GM19043 (cell line): ENCODE results near the gene NDC80.
A peak's percentile ranks its signal among the peaks of the same experiment; 100 is the strongest.
"Not testable (repeated sequence)": the region's sequence is repeated elsewhere in the genome, so short reads cannot be mapped to it uniquely, and the experiment has no call there.

Experiments used
- ATAC-seq: cut with Tn5 transposase; IDR thresholded peaks from one replicate; pipeline ENCODE4 v1.9.1; 2021; ENCODE audit warnings: low read depth; ENCODE audit not compliant: unreplicated experiment

The NDC80 gene

GRCh38 chr18:2571200-2572170 lies at the start of gene NDC80, which contains the start of gene METTL4:
NDC80 (plus strand) TSS chr18:2571557; CDS start chr18:2572986, 1,429 bp downstream.
METTL4 (minus strand) TSS chr18:2571505; CDS start chr18:2567216, 4,289 bp downstream.
- peak; percentile 75 for ATAC-seq

DNA sequence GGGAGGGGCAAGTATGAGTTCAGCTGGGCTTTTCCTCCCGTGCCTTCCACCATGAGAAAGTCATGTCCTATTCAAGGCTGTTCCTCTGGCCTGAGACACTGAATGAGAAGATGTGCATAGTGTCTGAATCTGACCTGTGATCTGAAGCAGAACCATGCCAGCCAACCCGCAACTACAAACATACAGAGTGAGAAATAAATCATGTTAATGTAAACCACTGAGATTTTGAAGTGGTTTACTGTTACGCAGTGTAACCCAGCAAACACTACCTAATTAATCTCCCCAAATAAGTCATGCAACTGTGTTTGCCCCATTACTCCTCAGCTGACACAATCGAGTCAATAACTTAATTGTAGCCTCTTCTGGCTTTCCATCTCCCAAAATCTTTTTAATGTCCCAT lies 49.2 kb upstream of the NDC80 start:
- ATAC-seq: no peak

- ATAC-seq: not testable (repeated sequence)
These were observed 46.6 kb upstream of the NDC80 start for GRCh38 chr18:2524794-2525198.

GRCh38 chr18:2526329-2526728 lies 45.0 kb upstream of the NDC80 start:
- no peak for ATAC-seq

- no peak for ATAC-seq
These were observed 42.2 kb upstream of the NDC80 start for GRCh38 chr18:2529154-2529553.

- no peak for ATAC-seq
These were observed 39.6 kb upstream of the NDC80 start for GRCh38 chr18:2531751-2532150.

DNA sequence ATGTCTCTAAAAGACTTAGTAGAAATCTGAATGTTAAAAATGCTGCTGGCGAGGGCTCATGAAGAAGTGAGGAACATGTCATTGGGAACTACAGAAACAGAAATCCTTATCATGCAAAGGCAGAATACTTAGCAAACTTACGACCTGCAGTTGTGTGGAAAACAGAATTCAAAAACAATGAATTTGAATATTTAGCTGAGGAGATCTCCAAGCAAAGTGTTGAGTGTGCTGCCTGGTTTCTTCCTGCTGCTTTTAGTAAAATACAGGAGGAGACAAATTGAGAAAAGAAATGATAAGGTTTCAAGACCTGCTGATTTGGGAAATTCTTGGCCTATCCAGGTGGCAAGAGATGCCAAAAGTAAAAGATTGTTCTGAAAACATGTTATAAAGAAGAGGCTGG lies 38.6 kb upstream of the NDC80 start:
- no peak for ATAC-seq

DNA sequence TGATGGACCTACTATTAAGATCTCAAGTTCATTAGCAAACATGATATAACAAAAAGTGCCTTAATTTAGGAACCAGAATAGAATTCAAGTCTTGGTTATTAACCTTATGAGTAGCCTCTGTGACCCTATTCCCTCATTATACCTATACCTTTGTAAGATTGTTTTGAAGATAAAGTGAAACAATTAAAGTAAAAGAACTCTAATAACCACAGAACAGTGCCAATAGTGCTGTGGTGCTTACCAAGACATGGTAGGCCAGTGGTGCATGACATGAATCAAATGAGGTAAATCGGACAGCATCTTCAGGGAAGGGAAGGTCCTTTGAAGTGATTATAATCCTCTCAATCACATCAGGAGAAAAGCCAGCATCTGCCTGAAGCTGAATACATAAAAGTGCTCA lies 36.5 kb upstream of the NDC80 start:
- peak; percentile 54 for ATAC-seq

DNA sequence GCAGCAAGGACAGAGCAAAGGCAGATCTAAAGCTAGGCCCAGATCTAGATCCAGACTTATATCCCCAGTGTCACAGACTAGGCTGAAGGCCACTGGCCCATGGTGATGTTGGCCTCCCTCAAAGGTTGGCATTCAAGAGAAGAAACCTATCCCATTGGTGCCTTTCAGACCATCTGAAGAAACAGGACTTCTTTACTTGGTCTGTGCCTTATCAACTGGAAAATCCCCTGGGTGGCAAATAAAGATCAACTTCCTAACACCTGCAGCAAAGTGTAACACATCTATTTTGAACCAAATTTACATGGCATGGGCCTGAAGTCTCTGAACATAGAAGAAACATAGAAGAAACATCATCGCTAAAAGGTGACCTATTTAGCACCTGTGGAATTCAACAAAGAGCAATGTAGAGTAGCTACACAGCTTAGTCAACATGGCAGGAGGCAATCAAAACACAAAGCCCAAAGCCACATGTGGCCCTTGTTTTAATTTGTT lies 35.9 kb upstream of the NDC80 start:
- peak; percentile 29 for ATAC-seq

DNA sequence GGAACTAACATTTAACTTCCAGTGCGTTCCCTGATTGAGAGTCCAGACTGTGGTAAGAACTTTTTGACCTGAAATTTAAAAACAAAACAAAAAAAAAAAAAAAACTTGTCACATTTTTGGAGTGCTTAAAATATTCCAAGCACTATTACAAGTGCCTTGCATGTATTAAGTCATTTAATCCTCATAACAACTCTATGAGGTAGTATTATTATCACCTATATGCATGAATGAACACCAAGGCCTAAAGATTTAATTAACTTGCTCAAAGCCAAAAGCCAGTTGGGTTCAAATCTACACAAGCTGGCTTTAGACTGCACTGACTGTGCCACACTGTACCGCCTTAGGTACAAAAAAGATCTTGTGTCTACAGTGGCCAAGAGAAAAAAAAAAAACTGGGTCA lies 35.3 kb upstream of the NDC80 start:
- ATAC-seq: no peak

DNA sequence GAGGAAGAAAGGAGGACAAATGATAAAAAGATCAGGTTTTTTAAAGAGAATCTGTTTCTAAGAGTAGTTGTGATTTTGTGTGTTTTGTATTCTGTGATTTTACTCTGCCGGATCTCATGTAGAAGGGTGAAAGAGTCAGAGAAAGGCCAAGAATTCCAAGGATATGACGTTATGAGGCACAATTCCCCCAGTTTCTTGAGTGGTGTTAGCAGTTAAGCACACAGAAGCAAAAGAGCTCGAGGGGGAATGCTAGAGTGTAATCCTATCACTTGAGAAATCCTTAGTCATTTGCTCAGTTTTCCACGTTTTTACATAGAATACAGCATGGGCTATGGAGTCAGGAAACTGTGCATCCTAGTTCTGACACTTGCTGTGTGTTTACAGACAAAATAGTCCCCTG lies 34.9 kb upstream of the NDC80 start:
- ATAC-seq: no peak

DNA sequence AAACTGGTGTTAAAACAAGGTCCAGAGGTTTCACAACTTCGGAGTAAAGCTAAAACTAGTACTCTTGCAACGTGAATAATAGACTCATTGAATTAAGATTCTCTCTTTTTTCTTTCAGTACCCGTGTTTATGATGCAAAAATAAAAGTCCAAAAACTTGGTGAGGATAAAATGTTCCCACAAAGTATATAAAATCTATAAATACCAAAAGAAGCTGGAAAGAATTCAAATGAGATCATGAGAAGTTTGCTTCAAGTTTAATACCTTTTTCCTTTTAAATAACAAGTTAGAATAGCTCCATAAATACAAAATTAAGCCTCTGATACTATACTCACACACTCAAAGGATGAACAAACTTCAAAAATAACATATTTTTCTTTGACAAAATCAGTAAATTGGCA lies 34.1 kb upstream of the NDC80 start:
- ATAC-seq: no peak

GRCh38 chr18:2538236-2538635 lies 33.1 kb upstream of the NDC80 start:
- no peak for ATAC-seq

- ATAC-seq: no peak
These were observed 32.5 kb upstream of the NDC80 start for GRCh38 chr18:2538844-2539243.

DNA sequence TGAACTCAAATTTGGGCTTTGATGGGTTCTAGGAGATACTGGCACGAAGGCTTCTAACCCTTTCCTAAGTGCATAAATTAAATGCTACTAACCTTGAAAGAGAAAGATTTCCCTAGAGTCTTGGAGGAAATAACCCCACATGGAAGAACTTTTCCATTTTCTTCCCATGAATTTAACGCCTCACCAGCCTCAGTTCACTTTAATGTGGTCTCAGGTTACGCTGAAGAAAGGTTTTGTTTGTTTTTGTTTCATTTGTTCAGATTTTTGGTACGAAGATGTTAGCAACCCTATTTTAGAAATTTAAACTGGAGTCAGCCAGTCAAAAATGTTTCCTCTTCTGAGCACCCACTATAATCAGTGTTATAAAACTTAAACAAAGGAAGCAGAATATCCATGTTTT lies 30.8 kb upstream of the NDC80 start:
- no peak for ATAC-seq

DNA sequence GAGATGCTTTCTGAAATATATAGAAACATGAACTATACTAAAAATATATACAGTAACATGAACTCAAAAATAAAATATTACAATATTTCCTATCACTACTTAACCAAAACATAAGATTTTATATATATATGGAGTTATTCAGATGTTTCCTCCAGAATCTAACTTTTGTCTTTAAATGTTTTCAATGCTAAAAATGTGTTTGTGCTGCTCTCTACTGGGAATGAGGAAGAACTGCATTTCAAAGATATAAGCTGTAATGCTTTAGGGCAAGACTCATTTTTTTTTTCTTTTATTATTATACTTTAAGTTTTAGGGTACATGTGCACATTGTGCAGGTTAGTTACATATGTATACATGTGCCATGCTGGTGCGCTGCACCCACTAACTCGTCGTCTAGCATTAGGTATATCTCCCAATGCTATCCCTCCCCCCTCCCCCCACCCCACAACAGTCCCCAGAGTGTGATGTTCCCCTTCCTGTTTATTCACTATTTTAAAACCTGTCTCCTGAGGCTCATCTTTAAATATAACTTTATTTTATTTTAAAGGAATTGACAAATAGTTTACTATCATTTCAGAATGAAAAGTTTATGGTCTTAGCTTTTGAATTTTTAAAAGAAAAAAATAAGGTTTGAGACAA lies 29.3 kb upstream of the NDC80 start:
- peak; percentile 68 for ATAC-seq

DNA sequence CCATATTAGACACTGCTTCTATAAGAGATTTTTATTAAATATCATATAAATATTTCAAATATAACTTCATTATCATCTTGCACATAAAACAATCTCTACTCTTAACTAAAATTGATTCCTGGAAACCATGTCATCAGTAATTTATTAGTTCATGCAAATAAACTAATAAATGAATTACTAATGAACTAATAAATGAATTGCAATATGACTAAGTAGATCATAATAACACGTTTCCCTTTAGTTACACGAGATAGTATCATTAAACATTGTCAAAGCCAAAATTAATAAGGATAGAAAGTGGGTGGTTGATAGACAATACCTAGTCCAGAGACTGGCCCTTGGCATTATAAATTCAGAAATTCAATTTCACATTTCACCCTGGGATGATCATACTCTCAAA lies 26.2 kb upstream of the NDC80 start:
- ATAC-seq: no peak

DNA sequence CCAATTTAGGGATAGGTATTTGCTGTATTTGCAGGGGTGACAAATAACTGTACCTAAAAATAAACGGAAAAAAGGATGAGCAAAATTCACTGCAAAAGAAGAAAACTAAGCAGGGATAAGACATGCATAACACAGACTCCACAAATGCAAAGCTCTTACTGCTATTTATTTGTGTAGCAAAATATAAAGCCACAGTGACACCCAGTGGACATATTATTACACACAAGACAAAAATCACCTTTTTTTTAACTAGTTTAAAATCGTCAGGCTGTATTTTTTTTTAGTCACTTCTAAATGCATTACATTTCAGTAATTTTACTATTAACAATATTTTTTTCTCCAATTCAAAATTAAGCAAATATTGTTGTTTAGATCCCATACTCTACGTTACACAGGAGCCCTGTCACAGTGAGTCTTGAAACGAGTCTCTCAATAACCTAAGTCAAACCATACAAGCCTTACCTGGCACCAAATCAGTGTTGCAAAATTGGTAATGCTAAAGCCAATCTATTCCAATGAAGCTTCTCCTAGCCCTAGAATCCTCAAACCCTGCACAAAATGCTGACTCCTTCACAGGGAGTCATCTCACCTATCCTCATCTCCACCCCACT lies 23.8 kb upstream of the NDC80 start:
- no peak for ATAC-seq

- ATAC-seq: no peak
These were observed 21.9 kb upstream of the NDC80 start for GRCh38 chr18:2549462-2549861.

DNA sequence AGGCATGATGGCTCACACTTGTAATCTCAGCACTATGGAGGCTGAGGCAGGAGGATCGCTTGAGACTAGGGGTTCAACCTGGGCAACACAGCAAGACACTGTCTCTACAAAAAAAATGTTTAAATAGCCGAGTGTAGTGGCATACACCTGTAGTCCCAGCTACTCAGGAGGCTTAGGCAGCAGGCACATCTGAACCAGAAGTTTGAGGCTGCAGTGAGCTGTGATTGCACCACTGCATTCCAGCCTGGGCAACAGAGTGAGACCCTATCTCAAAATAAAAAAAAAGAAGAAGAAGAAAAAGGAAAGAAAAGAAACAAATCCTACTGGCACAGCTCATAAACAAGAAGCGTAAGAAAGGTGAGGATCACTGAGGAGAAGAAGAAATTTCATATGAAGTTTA lies 19.9 kb upstream of the NDC80 start:
- no peak for ATAC-seq

- ATAC-seq: no peak
These were observed 16.7 kb upstream of the NDC80 start for GRCh38 chr18:2554696-2555095.
